IPS-18c (cell line): Measurements from ENCODE around the gene TLE7.

Source experiments
- H3K4me3 ChIP-seq: 2 replicates; pipeline ENCODE4 v1.7.0; 2013; ENCODE audit warnings: low read depth, mild to moderate bottlenecking, low read length, moderate library complexity; ENCODE audit not compliant: insufficient read depth
- H3K9me3 ChIP-seq: one replicate; pipeline ENCODE4 v1.6.1; 2013; ENCODE audit warnings: mild to moderate bottlenecking, low read length, moderate library complexity; ENCODE audit not compliant: control insufficient read depth, insufficient read depth

TLE7 gene

GRCh38 chr16:71426880-71427615, 14.8 kb downstream of the TLE7 start:
- no peaks in the 10 kb centered on the region for H3K9me3 ChIP-seq
- H3K4me3 ChIP-seq, result no peak overlapping the region; the same call in 1 of the 2 replicates

DNA sequence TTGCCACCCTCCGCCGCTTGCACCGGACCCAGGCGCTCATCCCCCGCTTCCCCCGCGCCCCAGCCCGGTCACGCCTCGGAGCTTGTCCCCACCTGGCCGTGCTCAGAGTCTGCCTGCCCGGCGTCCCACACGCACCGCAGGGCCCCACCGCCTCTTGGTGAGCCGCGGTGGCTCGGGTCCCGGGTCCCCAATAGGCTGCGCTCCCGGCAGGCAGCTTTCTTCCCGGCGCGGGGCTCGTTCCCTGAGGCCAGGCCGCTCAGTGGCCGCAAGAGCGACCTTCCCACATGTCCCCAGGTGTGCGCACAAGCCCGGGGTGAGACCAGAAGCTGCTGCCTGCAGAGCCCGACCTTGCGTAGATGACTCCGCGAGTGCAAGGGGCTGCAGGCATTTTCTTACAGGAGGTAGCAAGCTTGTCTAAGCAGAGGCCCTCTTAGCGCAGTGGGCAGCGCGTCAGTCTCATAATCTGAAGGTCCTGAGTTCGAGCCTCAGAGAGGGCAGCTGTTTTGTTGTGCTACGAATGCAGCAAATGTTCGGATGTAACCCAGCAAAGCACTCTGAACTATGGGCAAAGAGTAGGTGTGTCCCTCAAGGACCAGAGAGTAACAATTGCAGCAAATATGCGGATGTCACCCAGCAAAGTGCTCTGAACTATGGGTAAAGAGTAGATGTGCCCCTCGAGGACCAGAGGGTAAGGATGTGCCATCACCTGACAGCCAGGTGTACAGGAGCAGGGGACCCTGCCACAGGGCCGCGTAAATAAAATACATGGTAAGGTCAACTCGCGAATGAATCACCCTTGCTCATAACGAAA, 15.6 kb downstream of the TLE7 start:
- H3K9me3 ChIP-seq, result no peaks in the 10 kb centered on the region
- peak overlapping the region; percentile 74 for H3K4me3 ChIP-seq

GRCh38 chr16:71425746-71426068, 16.1 kb downstream of the TLE7 start:
- H3K4me3 ChIP-seq, result peak overlapping the region; percentile 74
- no peaks in the 10 kb centered on the region for H3K9me3 ChIP-seq

GRCh38 chr16:71424626-71425025, 17.2 kb downstream of the TLE7 start:
- Histone ChIP-seq H3K9me3 (no peaks in the 10 kb centered on the region), H3K4me3 (no peak overlapping the region)

DNA sequence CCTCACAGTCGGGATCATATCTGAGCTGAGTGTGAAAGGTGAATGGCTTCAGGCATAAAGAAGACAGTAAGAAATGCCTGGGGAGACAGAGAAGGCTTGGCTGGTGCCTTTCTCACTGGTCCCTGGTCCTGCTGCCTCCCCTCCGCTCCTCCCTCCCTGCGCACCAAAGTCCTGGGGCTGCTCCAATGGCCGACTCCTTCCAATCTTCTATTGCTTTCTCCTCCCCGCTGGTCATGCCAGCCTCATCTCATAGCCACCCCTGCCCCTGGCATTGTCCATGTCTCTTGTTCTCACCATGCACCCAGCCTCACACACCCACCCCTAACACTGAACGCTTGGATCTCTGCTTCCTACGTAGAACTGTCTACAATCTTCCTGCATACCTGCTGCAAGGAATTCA, 18.0 kb downstream of the TLE7 start:
- Histone ChIP-seq H3K4me3 (no peak overlapping the region), H3K9me3 (no peaks in the 10 kb centered on the region)

- no peak overlapping the region for H3K4me3 ChIP-seq
- H3K9me3 ChIP-seq, result no peaks in the 10 kb centered on the region
These were observed 18.8 kb downstream of the TLE7 start for GRCh38 chr16:71423016-71423415.

- Histone ChIP-seq H3K9me3 (no peaks in the 10 kb centered on the region), H3K4me3 (no peak overlapping the region)
These were observed 19.9 kb downstream of the TLE7 start for GRCh38 chr16:71421911-71422310.

GRCh38 chr16:71414038-71414437, 27.8 kb downstream of the TLE7 start:
- Histone ChIP-seq H3K9me3 (no peaks in the 10 kb centered on the region), H3K4me3 (no peak overlapping the region)

DNA sequence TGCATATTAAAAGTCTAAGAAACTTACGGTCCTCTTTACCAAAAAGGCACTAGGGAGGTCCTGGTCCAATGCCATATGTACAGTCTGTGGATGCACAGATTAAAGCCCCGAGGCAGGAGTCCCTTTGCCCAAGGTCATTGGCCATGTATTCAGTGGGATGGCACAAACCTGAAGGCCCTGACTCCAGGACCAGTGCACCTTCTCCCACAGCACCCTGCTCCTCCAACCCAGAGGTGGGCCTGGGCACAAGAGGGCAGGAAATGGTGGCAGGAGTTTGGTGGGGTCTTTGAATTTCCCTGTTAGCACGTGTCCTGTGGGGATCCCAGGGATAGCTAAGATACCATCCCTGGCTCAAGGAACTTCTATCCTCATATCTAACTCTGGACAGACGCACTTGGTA, 28.5 kb downstream of the TLE7 start:
- Histone ChIP-seq H3K4me3 (no peak overlapping the region), H3K9me3 (no peaks in the 10 kb centered on the region)

GRCh38 chr16:71412270-71413160, 29.3 kb downstream of the TLE7 start:
- peak overlapping the region; percentile 58; the same call in 1 of the 2 replicates for H3K4me3 ChIP-seq

GRCh38 chr16:71410146-71410545, 31.7 kb downstream of the TLE7 start:
- Histone ChIP-seq H3K9me3 (no peaks in the 10 kb centered on the region), H3K4me3 (no peak overlapping the region)

More at GRCh38 chr16:71412270-71413160, 29.3 kb downstream of the TLE7 start:
- no peaks in the 10 kb centered on the region for H3K9me3 ChIP-seq

DNA sequence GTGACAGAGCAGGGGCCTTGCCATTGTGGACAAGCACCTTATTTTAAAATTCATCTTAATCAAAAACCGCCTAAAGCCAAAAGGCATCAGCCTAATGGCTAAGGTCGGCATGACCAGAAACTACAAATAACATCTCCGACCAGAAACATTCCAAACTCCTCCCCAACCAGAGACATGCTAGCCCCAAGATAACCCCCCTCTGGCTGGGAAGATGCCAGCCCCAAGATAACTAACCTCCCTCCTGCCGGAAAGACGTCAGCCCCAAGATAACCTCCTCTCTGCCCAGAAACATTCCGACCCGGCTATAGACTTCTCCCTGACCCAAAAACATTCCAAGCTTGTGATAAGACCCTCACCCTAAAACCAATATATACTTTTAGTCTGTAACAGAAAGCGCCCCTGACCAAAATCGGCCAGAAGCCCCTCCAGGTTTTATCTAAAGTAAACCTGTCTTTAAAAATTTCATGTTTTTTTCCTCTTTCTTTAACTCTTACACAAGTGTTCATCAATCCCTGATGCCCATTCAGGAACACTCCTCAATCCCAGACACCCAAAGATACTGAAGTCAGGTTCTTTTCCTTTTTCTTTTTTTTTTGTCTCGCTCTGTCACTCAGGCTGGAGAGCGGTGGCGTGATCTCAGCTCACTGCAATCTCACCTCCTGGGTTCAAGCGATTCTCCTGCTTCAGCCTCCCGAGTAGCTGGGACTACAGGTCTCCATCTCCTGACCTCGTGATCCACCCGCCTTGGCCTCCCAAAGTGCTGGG, 32.7 kb downstream of the TLE7 start:
- no peaks in the 10 kb centered on the region for H3K9me3 ChIP-seq
- H3K4me3 ChIP-seq, result no peak overlapping the region

- Histone ChIP-seq H3K9me3 (no peaks in the 10 kb centered on the region), H3K4me3 (no peak overlapping the region)
These were observed 33.3 kb downstream of the TLE7 start for GRCh38 chr16:71408536-71408935.

GRCh38 chr16:71407731-71408130, 34.1 kb downstream of the TLE7 start:
- no peak overlapping the region for H3K4me3 ChIP-seq
- no peaks in the 10 kb centered on the region for H3K9me3 ChIP-seq

GRCh38 chr16:71406724-71407123, 35.1 kb downstream of the TLE7 start:
- Histone ChIP-seq H3K9me3 (no peaks in the 10 kb centered on the region), H3K4me3 (no peak overlapping the region)

- no peak overlapping the region for H3K4me3 ChIP-seq
- no peaks in the 10 kb centered on the region for H3K9me3 ChIP-seq
These were observed 35.5 kb downstream of the TLE7 start for GRCh38 chr16:71406316-71406715.

GRCh38 chr16:71404364-71404763, 37.5 kb downstream of the TLE7 start:
- H3K4me3 ChIP-seq, result no peak overlapping the region
- no peaks in the 10 kb centered on the region for H3K9me3 ChIP-seq
